Erythroblast (primary cell): ENCODE results near the gene STARD13.

ENCODE experiments used
- GATA1 ChIP-seq: IDR thresholded peaks from 2 replicates; pipeline ENCODE4 v1.6.1; 2011; ENCODE audit warnings: low read depth, mild to moderate bottlenecking, control low read depth, low read length, moderate library complexity
- POLR2A ChIP-seq: IDR thresholded peaks from 2 replicates; pipeline ENCODE4 v1.6.1; 2011; ENCODE audit warnings: mild to moderate bottlenecking, low read length

- TF ChIP-seq POLR2A (no peak), GATA1 (no peak)
Measured at GRCh38 chr13:33180122-33180804, 105.3 kb downstream of the STARD13 start.
